WTC11 (cell line): ENCODE data around the gene TMEM140. TPM values are rescaled to one million over a fixed set of nuclear protein-coding genes. Genes with fewer than 3 reads are reported as not detected.

Source experiments
- ATAC-seq: fragments of 200-7000 bp; cut with Tn5 transposase; 2 replicates; pipeline ENCODE4 v1.10.0; 2021; ENCODE audit warnings: mild to moderate bottlenecking, moderate library complexity
- CTCF ChIA-PET: fragments of 300-600 bp; sonication (Branson Sonifier 250); formaldehyde crosslinking; loops from one replicate; lab custom pipeline; 2021; ENCODE audit warnings: antibody characterized with exemption; lab: Charles Lee
- POLR2A ChIA-PET: fragments of 350-600 bp; sonication (Branson Sonifier 250); formaldehyde crosslinking; loops from one replicate; lab custom pipeline; 2021; ENCODE audit warnings: antibody characterized with exemption; lab: Charles Lee
- DNase-seq: peaks from one replicate; pipeline ENCODE4 v3.0.0; 2021; ENCODE audit warnings: low spot score
- H3K27ac Mint-ChIP-seq: 2 replicates; pipeline ENCODE4 v1.8.0; 2021; ENCODE audit warnings: mixed read lengths
- H3K27me3 Mint-ChIP-seq: 2 replicates; pipeline ENCODE4 v1.8.0; 2021; ENCODE audit warnings: low read depth, mild to moderate bottlenecking, moderate library complexity, mixed read lengths
- H3K36me3 Mint-ChIP-seq: 2 replicates; pipeline ENCODE4 v1.8.0; 2021; ENCODE audit warnings: mixed read lengths
- H3K4me1 Mint-ChIP-seq: 2 replicates; pipeline ENCODE4 v1.8.0; 2022; ENCODE audit warnings: mixed read lengths
- H3K4me3 Mint-ChIP-seq: 2 replicates; pipeline ENCODE4 v1.8.0; 2021; ENCODE audit warnings: mild to moderate bottlenecking, moderate library complexity, mixed read lengths
- H3K9me3 Mint-ChIP-seq: 2 replicates; pipeline ENCODE4 v1.8.0; 2021; ENCODE audit warnings: mixed read lengths
- AR ChIP-seq: fragments of 250-450 bp; sonication (Bioruptor Pico); IDR thresholded peaks from 2 replicates; pipeline ENCODE4 v1.9.0; 2021; ENCODE audit warnings: mild to moderate bottlenecking
- ATF6 ChIP-seq: sonication (generic); formaldehyde crosslinking; IDR thresholded peaks from 2 replicates; pipeline ENCODE4 v1.8.1; 2023; ENCODE audit warnings: mild to moderate bottlenecking, missing genetic modification reagents
- CDX4 ChIP-seq: fragments of 250-450 bp; sonication (Bioruptor Pico); IDR thresholded peaks from 2 replicates; pipeline ENCODE4 v1.9.0; 2021; ENCODE audit warnings: moderate library complexity, mild to moderate bottlenecking, inconsistent platforms, borderline replicate concordance
- CREB1 ChIP-seq: sonication (generic); formaldehyde crosslinking; IDR thresholded peaks from 2 replicates; pipeline ENCODE4 v1.8.0; 2023; ENCODE audit warnings: mild to moderate bottlenecking, missing genetic modification reagents
- CREM ChIP-seq: sonication (generic); formaldehyde crosslinking; IDR thresholded peaks from 2 replicates; pipeline ENCODE4 v1.8.1; 2022; ENCODE audit warnings: mild to moderate bottlenecking, missing genetic modification reagents, moderate library complexity
- ERG ChIP-seq: fragments of 250-450 bp; sonication (Bioruptor Pico); IDR thresholded peaks from 2 replicates; pipeline ENCODE4 v1.8.0; 2021; ENCODE audit warnings: mild to moderate bottlenecking
- FOXP4 ChIP-seq: sonication (generic); formaldehyde crosslinking; IDR thresholded peaks from 2 replicates; pipeline ENCODE4 v1.8.0; 2022; ENCODE audit warnings: mild to moderate bottlenecking, missing genetic modification reagents
- GTF2I ChIP-seq: fragments of 250-450 bp; sonication (Bioruptor Pico); conservative IDR thresholded peaks from 2 replicates; pipeline ENCODE4 v1.4.0; 2021; ENCODE audit warnings: mild to moderate bottlenecking
- IRF2 ChIP-seq: sonication (generic); formaldehyde crosslinking; IDR thresholded peaks from 2 replicates; pipeline ENCODE4 v1.8.0; 2022; ENCODE audit warnings: low read depth, missing genetic modification reagents, borderline replicate concordance
- JUN ChIP-seq: sonication (generic); formaldehyde crosslinking; IDR thresholded peaks from 2 replicates; pipeline ENCODE4 v1.8.0; 2023; ENCODE audit warnings: mild to moderate bottlenecking, missing genetic modification reagents
- SMAD4 ChIP-seq: sonication (generic); formaldehyde crosslinking; IDR thresholded peaks from 2 replicates; pipeline ENCODE4 v1.8.0; 2022; ENCODE audit warnings: mild to moderate bottlenecking, missing genetic modification reagents
- SP1 ChIP-seq: sonication (generic); formaldehyde crosslinking; conservative IDR thresholded peaks from 2 replicates; pipeline ENCODE4 v1.8.1; 2022; ENCODE audit warnings: missing genetic modification reagents
- TCF7 ChIP-seq: sonication (generic); formaldehyde crosslinking; IDR thresholded peaks from 2 replicates; pipeline ENCODE4 v1.8.0; 2022; ENCODE audit warnings: mild to moderate bottlenecking, low read depth, missing genetic modification reagents, moderate library complexity
- USF1 ChIP-seq: sonication (generic); formaldehyde crosslinking; IDR thresholded peaks from 2 replicates; pipeline ENCODE4 v1.8.0; 2022; ENCODE audit warnings: mild to moderate bottlenecking, missing genetic modification reagents
- ZMAT4 ChIP-seq: fragments of 250-450 bp; sonication (Bioruptor Pico); IDR thresholded peaks from 2 replicates; pipeline ENCODE4 v1.9.0; 2021; ENCODE audit warnings: mild to moderate bottlenecking
- ZNF138 ChIP-seq: sonication (generic); formaldehyde crosslinking; conservative IDR thresholded peaks from 2 replicates; pipeline ENCODE4 v1.8.1; 2022; ENCODE audit warnings: mild to moderate bottlenecking, moderate library complexity, missing genetic modification reagents
- ZNF219 ChIP-seq: sonication (generic); formaldehyde crosslinking; IDR thresholded peaks from 2 replicates; pipeline ENCODE4 v1.8.0; 2023; ENCODE audit warnings: missing genetic modification reagents, mild to moderate bottlenecking, borderline replicate concordance
- ZNF263 ChIP-seq: sonication (generic); formaldehyde crosslinking; IDR thresholded peaks from 2 replicates; pipeline ENCODE4 v1.8.1; 2022; ENCODE audit warnings: low read depth, mild to moderate bottlenecking, moderate library complexity, missing genetic modification reagents
- ZNF396 ChIP-seq: fragments of 250-450 bp; sonication (Bioruptor Pico); IDR thresholded peaks from 2 replicates; pipeline ENCODE4 v1.8.0; 2021; ENCODE audit warnings: mild to moderate bottlenecking, moderate library complexity, borderline replicate concordance
- ZSCAN18 ChIP-seq: fragments of 250-450 bp; sonication (Bioruptor Pico); IDR thresholded peaks from 2 replicates; pipeline ENCODE4 v2.1.2; 2022; ENCODE audit warnings: mild to moderate bottlenecking, moderate library complexity
- total RNA-seq: library from RNA; stranded (reverse); gene quantifications from 3 replicates; pipeline ENCODE4 v1.2.3, GENCODE V29; 2021

Gene TMEM140
- total RNA-seq, 1 experiment from 2014 or later = not detected

GRCh38 chr7:135208102-135208793 is 60.4 kb downstream of the TMEM140 start:
- no peaks in the 10 kb centered on the region for H3K9me3 Mint-ChIP-seq
- CTCF ChIA-PET = interaction anchor here (0.9 kb wide), 1 partner anchor 66 kb away, joined by 4 read pairs; no protein-coding TSS in a partner anchor
- peaks cover 15% of the 10 kb centered on the region for H3K27me3 Mint-ChIP-seq
- POLR2A ChIA-PET = no interaction called here
- no peak for TF ChIP-seq ZMAT4 (CRISPR knock-in tag)
- TF ChIP-seq TCF7 (CRISPR knock-in tag) = no peak
- no peak for TF ChIP-seq CREB1 (CRISPR knock-in tag)
- TF ChIP-seq AR = no peak
- TF ChIP-seq ZNF219 (CRISPR knock-in tag) = no peak
- no peak for TF ChIP-seq GTF2I
- TF ChIP-seq ZSCAN18 (CRISPR knock-in tag) = no peak
- no peak for TF ChIP-seq FOXP4 (CRISPR knock-in tag)
- TF ChIP-seq, all 79 proteins: peak for 0
- no peak overlapping the region for H3K27ac Mint-ChIP-seq
- DNase-seq = no peak
- H3K36me3 Mint-ChIP-seq = peaks cover 6% of the 10 kb centered on the region; the same call in 1 of the 2 replicates
- H3K4me1 Mint-ChIP-seq = peaks cover 14% of the 10 kb centered on the region
- no peak for ATAC-seq
- H3K4me3 Mint-ChIP-seq = no peak overlapping the region

- DNase-seq (no peak), ATAC-seq (no peak)
- no peak for TF ChIP-seq ATF6 (CRISPR knock-in tag)
- TF ChIP-seq IRF2 (CRISPR knock-in tag) = no peak
- TF ChIP-seq ZNF396 (CRISPR knock-in tag) = no peak
- TF ChIP-seq SP1 = no peak
- no peak for TF ChIP-seq ERG
- no peak for TF ChIP-seq ZNF138 (CRISPR knock-in tag)
- no peak for TF ChIP-seq SMAD4 (CRISPR knock-in tag)
- no peak for TF ChIP-seq CREM (CRISPR knock-in tag)
- no peak for TF ChIP-seq USF1 (CRISPR knock-in tag)
- no peak for TF ChIP-seq CDX4
- TF ChIP-seq JUN (CRISPR knock-in tag) = no peak
- TF ChIP-seq ZNF263 (CRISPR knock-in tag) = no peak
- Mint-ChIP-seq H3K27ac (no peak overlapping the region), H3K4me3 (no peak overlapping the region), H3K9me3 (no peaks in the 10 kb centered on the region), H3K36me3 (peaks cover 2% of the 10 kb centered on the region; the same call in 1 of the 2 replicates), H3K27me3 (peaks cover 15% of the 10 kb centered on the region), H3K4me1 (peaks cover 20% of the 10 kb centered on the region)
- CTCF ChIA-PET = interaction anchor here (2.5 kb wide), 1 partner anchor 23 kb away, joined by 7 read pairs; no protein-coding TSS in a partner anchor
- POLR2A ChIA-PET = interaction anchor here (0.6 kb wide), 1 partner anchor 214 kb away, joined by 3 read pairs; no protein-coding TSS in a partner anchor
Measured at GRCh38 chr7:135209225-135209834, 61.5 kb downstream of the TMEM140 start.
